Peyer's patch (tissue), 4 donors: ENCODE data around the gene EVI2B.

ENCODE experiments used
- CTCF ChIP-seq, 6 experiments: fragments of 450-650 bp in 4 of 6; fragments of 200-600 bp in 2 of 6; sonication (generic) in 1 of 6; IDR thresholded peaks; one replicate each; pipeline ENCODE4 v1.5.1; 2017 to 2019; ENCODE audit warnings: antibody characterized with exemption in 6 of 6, mild to moderate bottlenecking in 3 of 6, moderate library complexity in 1 of 6
- POLR2A ChIP-seq, 2 donors: fragments of 450-650 bp; IDR thresholded peaks; one replicate each; pipeline ENCODE4 v1.5.1; 2017; ENCODE audit warnings: antibody characterized with exemption in 2 of 2, mild to moderate bottlenecking in 2 of 2, moderate library complexity in 2 of 2

DNA sequence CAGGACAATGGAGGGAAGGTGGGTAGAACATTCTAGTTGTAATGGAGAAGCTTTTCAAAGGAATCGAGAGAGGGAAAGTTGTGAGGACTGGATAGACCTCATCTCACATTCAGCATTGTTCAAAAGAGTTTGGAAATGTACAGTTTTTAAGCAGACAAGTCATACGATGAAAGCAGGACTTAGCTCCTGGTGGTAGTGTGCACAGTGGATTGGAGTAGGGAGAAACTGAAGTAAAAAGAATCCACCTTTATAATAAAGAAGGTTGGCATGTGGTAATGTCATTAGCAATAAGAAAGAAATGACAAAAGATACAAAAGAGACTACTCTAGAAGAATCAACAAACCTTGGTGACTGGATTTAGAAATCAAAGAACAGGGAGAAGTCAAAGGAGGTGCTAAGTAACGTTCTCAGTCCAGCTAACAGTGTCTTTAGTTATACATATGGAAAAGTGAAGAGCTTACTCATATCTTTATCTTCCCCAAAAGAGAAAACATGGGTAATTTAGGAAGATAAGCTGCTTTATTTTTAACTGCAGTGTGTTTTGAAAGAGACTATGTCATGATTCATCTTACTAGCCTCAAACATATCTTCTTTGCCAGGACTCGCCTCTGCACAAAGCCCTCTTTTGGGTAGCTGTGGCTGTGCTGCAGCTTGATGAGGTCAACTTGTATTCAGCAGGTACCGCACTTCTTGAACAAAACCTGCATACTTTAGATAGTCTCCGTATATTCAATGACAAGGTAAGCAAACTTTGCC is 26.2 kb upstream of the EVI2B start:
- no peak for TF ChIP-seq CTCF (IDR thresholded peaks at IDR 0.05)
- TF ChIP-seq POLR2A (IDR thresholded peaks at IDR 0.05) = no peak
